Activated naive CD4-positive, alpha-beta T cell treated with anti-CD3 and anti-CD28 coated beads for 36 hours (primary cell): ENCODE data around the gene MUC5B. TPM values are rescaled to one million over a fixed set of nuclear protein-coding genes. Genes with fewer than 3 reads are reported as not detected.
"Not testable (repeated sequence)": the region's sequence is repeated elsewhere in the genome, so short reads cannot be mapped to it uniquely, and the experiment has no call there.

Experiments used
- CTCF ChIA-PET: fragments of 350-600 bp; sonication (Branson Sonifier 250); formaldehyde crosslinking; loops from one replicate; lab custom pipeline; 2021; ENCODE audit warnings: antibody characterized with exemption; lab: Charles Lee
- DNase-seq: peaks from one replicate; pipeline ENCODE4 v3.0.0-alpha.2; 2020
- H3K27ac Mint-ChIP-seq: one replicate; pipeline ENCODE4 v1.8.0; 2021; ENCODE audit warnings: mild to moderate bottlenecking, mixed read lengths
- H3K27me3 Mint-ChIP-seq: one replicate; pipeline ENCODE4 v1.8.0; 2021; ENCODE audit warnings: low read depth, mixed read lengths
- H3K36me3 Mint-ChIP-seq: one replicate; pipeline ENCODE4 v1.8.0; 2021; ENCODE audit warnings: low read depth, mixed read lengths
- H3K4me1 Mint-ChIP-seq: one replicate; pipeline ENCODE4 v1.8.0; 2021; ENCODE audit warnings: low read depth, mixed read lengths
- H3K4me3 Mint-ChIP-seq: one replicate; pipeline ENCODE4 v1.8.0; 2021; ENCODE audit warnings: mild to moderate bottlenecking, moderate library complexity, mixed read lengths
- H3K9me3 Mint-ChIP-seq: one replicate; pipeline ENCODE4 v1.8.0; 2021; ENCODE audit warnings: mixed read lengths
- intact Hi-C: fragments of 100-400 bp; cut with micrococcal nuclease; formaldehyde crosslinking; loops from one replicate; pipeline ENCODE4 v1.15.1; 2023
- total RNA-seq, 2 experiments: library from RNA; stranded (reverse); gene quantifications; one replicate each; pipeline ENCODE4 v1.2.3, GENCODE V29; 2021

Gene MUC5B
- total RNA-seq, 2 experiments from 2014 or later: not detected

DNA sequence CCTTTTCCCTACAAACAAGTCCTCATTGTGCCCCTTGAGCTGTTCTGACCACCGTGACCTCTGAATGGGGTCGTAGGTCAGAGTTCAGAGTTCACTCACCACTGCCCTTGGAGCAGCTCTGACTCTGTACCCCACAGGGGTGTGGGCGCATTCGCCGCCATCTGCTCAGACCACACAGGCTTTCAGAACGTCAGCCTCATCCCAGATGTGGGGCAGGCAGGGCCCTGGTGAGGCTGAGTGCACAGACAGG is 14.8 kb upstream of the MUC5B start:
- intact Hi-C loops: no loop called here
- no peak overlapping the region for H3K27ac Mint-ChIP-seq
- peaks cover 21% of the 10 kb centered on the region for H3K9me3 Mint-ChIP-seq
- peaks cover 2% of the 10 kb centered on the region for H3K36me3 Mint-ChIP-seq
- CTCF ChIA-PET: no interaction called here
- peak; percentile 3 for DNase-seq
- H3K4me1 Mint-ChIP-seq: no peaks in the 10 kb centered on the region
- no peak overlapping the region for H3K4me3 Mint-ChIP-seq
- peaks cover 9% of the 10 kb centered on the region for H3K27me3 Mint-ChIP-seq

DNA sequence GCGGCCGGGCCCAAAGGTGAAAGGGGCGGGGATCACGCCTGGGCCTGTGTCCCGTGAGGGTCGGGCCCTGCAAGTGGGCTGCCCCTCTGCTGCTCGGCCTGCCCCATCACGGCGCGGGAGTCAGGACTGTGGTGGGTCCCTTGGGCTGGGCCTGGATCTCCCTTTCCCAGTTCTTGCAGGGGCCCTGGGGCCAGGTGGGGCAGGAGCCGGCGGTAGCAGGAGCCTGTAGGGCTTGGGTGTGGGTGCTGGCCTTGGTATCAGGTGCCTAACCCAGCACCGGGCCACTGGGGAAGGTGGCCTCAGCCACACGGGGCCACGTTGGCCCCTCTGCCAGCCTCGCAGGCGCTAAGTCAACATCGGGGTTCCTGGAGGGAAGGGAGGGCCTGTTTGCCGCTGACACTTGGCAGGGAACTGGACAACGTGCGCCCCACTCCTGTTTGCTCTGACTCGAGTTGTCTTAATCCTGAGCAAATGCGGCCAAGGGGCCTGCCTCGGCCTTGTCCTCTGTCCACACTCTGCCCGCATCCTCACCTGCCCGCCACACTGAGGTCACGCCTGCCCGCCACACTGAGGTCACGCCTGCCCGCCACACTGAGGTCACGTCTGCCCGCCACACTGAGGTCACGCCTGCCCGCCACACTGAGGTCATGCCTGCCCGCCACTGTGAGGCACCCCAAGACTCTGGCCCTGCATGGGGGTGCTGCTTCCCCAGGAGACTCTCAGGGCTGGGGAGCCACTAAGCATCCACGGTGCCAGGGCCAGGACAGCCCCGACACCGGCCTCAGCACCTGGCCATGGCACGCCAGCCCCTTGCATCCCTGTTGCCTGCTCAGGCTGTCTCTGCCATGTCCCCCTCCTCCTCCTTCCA is 14.2 kb upstream of the MUC5B start:
- H3K36me3 Mint-ChIP-seq: peaks cover 2% of the 10 kb centered on the region
- CTCF ChIA-PET: no interaction called here
- H3K4me3 Mint-ChIP-seq: no peak overlapping the region
- peaks cover 26% of the 10 kb centered on the region for H3K9me3 Mint-ChIP-seq
- H3K27ac Mint-ChIP-seq: no peak overlapping the region
- peaks cover 9% of the 10 kb centered on the region for H3K27me3 Mint-ChIP-seq
- H3K4me1 Mint-ChIP-seq: no peaks in the 10 kb centered on the region
- peak; percentile 2 for DNase-seq
- intact Hi-C loops: no loop called here

DNA sequence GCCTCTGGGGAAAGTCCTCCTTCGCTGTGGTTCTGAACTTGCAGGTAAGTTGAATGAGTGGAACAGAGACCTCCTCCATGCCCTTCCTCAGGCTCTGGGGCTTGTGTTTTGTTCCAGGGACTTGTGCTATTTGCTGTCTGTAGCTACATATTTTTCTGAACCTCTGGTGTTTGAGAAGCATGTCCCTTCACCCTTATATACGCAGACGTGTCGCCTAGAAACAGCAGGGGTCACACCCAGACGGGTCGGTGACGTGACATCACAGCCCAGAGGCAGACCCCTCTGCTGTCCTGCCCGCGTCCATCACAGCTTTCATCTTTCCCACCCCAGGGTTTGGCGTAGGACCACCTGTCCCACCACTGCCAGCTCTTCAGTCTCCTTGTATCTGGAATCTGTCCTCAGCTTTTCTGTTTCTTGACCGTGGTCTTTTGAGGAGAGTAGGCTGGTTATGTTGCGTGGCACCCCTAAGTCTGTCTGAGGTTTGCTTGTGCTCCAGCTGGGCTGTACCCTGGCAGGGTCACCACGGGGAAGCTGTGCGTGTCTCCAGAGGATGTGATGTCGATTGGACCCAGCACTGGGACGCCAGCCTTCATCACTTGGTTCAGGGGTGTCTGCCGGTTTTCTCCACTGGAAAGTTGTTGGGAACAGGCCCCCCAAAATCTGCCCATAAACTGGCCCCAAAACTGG is 13.4 kb upstream of the MUC5B start:
- Mint-ChIP-seq H3K4me3 (no peak overlapping the region), H3K27ac (no peak overlapping the region), H3K9me3 (peaks cover 30% of the 10 kb centered on the region), H3K27me3 (peaks cover 11% of the 10 kb centered on the region), H3K4me1 (no peaks in the 10 kb centered on the region), H3K36me3 (peaks cover 2% of the 10 kb centered on the region)
- no peak for DNase-seq
- intact Hi-C loops: no loop called here
- CTCF ChIA-PET: no interaction called here

DNA sequence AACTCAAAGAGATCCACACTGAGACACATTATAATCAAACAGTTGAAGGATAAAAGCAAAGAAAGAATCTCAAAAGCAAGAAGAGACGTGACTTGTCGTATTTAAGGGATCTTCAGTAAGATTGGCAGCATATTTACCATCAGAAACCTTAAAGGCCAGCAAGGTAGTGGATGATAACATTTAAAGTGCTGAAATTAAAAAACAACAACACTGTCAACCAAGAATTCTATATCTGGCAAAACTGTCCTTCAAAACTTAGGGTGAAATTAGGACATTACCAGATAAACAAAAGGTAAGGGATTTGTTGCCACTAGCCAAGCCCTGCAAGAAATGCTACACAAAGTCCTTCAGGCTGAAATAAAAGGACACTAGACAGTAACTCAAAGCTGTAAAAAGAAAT is 11.0 kb upstream of the MUC5B start:
- no peaks in the 10 kb centered on the region for H3K4me1 Mint-ChIP-seq
- no peak overlapping the region for H3K4me3 Mint-ChIP-seq
- CTCF ChIA-PET: interaction anchor here (0.7 kb wide), 1 partner anchor 10 kb away, joined by 3 read pairs; no protein-coding TSS in a partner anchor
- H3K9me3 Mint-ChIP-seq: peaks cover 30% of the 10 kb centered on the region
- no peak for DNase-seq
- H3K27ac Mint-ChIP-seq: no peak overlapping the region
- intact Hi-C loops: no loop called here
- peaks cover 11% of the 10 kb centered on the region for H3K27me3 Mint-ChIP-seq
- H3K36me3 Mint-ChIP-seq: peaks cover 2% of the 10 kb centered on the region

DNA sequence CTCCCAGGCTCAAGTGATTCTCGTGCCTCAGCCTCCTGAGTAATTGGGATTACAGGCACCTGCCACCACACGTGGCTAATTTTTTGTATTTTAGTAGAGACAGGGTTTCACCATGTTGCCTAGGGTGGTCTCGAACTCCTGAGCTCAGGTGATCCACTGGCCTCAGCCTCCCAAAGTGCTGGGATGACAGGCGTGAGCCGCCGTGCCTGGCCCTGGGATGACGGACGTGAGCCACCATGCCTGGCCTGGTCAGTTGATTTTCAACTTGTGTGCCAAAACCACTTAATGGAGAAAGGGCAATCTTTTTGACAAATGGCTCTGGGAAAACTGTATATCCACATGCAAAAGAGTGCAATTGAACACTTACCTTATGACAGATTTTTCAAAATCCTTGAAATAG is 7.0 kb upstream of the MUC5B start:
- intact Hi-C loops, H3K27ac Mint-ChIP-seq, CTCF ChIA-PET, DNase-seq, H3K4me3 Mint-ChIP-seq, H3K36me3 Mint-ChIP-seq, H3K4me1 Mint-ChIP-seq: not testable (repeated sequence)
- Mint-ChIP-seq H3K27me3 (peaks cover 16% of the 10 kb centered on the region), H3K9me3 (peaks cover 27% of the 10 kb centered on the region)

DNA sequence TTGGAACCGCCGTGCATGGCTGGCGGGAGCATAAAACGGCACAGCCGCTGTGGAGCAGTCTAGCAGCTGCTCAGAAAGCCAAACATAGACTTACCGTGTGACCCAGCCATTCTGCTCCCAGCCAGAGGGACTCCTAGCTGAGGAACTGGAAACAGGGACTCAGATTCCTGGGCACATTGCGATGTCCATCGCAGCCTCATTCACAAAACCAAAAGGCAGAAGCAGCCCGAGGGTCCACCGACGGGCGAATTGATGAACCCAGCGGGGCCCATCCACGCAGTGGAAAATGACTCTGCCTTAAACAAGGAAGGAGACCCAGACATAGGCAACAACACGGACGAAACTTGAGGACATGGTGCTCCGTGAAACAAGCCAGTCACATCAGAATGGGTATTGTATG is 5.7 kb upstream of the MUC5B start:
- Mint-ChIP-seq H3K27ac (no peak overlapping the region), H3K27me3 (peaks cover 17% of the 10 kb centered on the region), H3K4me1 (no peaks in the 10 kb centered on the region), H3K9me3 (peaks cover 14% of the 10 kb centered on the region), H3K4me3 (no peak overlapping the region), H3K36me3 (no peaks in the 10 kb centered on the region)
- CTCF ChIA-PET: no interaction called here
- intact Hi-C loops: no loop called here
- DNase-seq: no peak

DNA sequence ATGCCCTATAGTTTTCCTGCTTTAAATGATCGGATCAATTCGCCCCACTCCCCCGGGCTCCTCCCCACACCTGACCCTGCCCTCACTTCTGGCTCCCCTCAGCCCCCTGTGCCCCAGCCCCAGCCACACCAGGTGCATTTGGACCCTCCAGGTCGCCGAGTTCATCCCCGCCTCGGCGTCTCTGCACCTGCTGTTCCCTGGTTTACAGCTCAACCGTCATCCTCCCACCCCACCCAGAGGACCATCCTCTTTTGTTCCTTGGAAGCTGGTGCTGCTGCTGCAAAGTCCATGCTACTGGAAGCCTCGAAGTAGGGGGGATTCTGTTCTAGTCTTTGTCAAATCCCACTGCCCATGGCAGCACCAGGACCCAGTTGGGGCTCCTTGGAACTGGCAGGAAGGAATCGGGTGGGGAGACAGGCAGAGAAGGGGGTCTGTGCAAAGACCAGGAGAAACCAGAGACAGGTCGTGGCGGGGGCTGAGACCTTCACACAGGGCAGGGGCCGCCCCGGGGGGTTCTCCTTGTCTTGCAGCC is 4.5 kb upstream of the MUC5B start:
- CTCF ChIA-PET: no interaction called here
- Mint-ChIP-seq H3K27me3 (peaks cover 17% of the 10 kb centered on the region), H3K36me3 (no peaks in the 10 kb centered on the region), H3K4me1 (no peaks in the 10 kb centered on the region), H3K27ac (no peak overlapping the region), H3K9me3 (peaks cover 7% of the 10 kb centered on the region), H3K4me3 (no peak overlapping the region)
- intact Hi-C loops: no loop called here
- DNase-seq: no peak

DNA sequence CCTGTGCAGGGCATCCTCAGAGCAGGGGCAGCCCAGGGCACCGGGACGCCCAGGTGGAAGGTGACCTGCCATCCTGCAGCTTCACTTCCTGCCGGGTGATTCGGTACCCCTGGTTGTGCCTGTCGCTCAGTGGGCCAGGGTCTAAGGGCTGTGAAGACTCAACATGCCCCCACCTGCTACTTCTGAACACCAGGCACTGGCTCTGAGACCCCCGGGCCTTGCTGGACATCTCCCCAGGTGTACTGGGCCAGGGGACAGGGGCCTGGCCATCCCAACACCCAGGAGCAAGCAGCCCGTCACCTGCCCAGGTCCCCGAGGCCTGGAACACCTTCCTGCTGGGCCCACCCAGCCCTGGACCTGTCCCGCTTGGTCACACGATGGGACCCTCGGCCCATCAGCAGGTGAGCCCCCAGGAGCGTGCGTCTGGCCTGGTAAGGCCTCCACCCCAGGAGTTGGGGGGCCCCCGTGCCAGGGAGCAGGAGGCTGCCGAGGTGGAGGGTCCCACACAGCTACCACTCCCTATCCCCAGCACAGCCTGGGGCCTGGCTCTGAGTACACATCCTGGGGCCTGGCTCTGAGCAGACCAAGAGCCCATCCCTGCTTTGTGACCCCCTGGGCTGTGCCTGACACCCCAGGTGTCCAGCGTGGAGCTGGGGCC is 3.9 kb upstream of the MUC5B start:
- intact Hi-C loops: no loop called here
- no peaks in the 10 kb centered on the region for H3K36me3 Mint-ChIP-seq
- H3K4me1 Mint-ChIP-seq: no peaks in the 10 kb centered on the region
- H3K27me3 Mint-ChIP-seq: peaks cover 17% of the 10 kb centered on the region
- peaks cover 3% of the 10 kb centered on the region for H3K9me3 Mint-ChIP-seq
- no peak overlapping the region for H3K27ac Mint-ChIP-seq
- CTCF ChIA-PET: no interaction called here
- no peak for DNase-seq
- H3K4me3 Mint-ChIP-seq: no peak overlapping the region

DNA sequence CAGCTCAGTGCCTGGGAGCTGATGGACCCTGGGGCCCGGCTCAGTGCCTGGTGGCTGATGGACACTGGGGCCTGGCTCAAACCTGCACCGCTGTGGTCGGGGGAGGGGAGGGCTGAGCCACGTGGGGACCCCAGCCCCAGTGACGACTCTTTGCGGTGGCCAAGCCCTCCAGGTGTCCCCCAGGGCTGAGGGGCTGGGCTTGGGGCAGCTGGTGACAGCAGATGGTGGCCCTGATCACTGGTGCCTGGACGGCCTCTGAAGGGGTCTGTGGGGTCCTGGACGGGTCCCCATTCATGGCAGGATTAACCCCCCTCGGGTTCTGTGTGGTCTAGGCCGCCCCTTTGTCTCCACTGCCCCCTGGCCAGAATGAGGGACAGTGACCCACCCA is 3.4 kb upstream of the MUC5B start:
- H3K36me3 Mint-ChIP-seq: no peaks in the 10 kb centered on the region
- H3K9me3 Mint-ChIP-seq: no peaks in the 10 kb centered on the region
- H3K27me3 Mint-ChIP-seq: peaks cover 15% of the 10 kb centered on the region
- no peak for DNase-seq
- no peak overlapping the region for H3K27ac Mint-ChIP-seq
- intact Hi-C loops: no loop called here
- H3K4me1 Mint-ChIP-seq: no peaks in the 10 kb centered on the region
- H3K4me3 Mint-ChIP-seq: no peak overlapping the region
- CTCF ChIA-PET: no interaction called here

DNA sequence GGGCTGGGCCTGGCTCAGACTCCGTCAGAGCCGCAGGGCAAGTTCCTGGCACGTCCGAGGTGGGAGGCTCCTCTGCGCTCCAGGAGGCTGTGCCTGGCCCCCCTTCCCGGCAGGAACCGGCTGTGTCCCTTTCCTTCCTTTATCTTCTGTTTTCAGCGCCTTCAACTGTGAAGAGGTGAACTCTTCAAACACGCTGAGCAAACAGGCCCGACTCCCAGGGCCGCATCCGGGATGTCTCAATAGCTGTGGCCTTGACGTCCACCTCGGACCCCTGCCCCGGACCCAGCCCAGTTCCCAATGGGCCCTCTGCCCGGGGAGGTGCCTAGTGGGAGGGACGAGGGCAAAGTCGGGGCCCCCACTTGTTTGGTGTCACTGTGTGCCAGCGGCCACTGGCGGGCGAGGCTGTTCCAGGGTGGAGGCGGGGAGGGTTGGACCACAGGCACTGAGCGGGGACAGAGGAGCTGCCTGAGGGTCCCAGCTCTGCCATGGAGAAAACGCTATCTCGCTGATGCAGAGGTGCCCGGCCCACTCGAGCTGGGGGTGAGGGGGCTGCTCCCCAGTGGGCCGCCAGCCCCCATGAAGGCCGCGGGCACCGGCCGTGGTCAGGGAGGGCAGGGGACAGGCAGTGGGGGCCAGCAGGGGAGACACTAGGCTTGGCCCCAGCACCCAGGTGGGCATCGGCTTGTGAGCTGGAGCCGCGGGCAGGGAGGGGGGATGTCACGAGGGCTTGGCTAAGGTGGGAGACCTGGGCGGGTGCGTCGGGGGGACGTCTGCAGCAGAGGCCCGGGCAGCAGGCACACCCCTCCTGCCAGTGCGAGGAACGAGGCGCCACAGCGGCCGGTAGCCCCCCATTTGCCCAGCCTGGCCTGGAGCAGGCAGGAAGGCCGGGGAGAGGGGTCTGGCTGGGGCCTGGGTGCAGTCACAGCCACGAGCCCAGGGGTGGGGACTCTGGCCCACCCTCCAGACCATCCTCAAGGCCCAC is 2.7 kb upstream of the MUC5B start:
- Mint-ChIP-seq H3K27me3 (peaks cover 15% of the 10 kb centered on the region), H3K36me3 (no peaks in the 10 kb centered on the region), H3K4me1 (no peaks in the 10 kb centered on the region), H3K4me3 (no peak overlapping the region), H3K27ac (no peak overlapping the region), H3K9me3 (no peaks in the 10 kb centered on the region)
- intact Hi-C loops: no loop called here
- no peak for DNase-seq
- CTCF ChIA-PET: no interaction called here

DNA sequence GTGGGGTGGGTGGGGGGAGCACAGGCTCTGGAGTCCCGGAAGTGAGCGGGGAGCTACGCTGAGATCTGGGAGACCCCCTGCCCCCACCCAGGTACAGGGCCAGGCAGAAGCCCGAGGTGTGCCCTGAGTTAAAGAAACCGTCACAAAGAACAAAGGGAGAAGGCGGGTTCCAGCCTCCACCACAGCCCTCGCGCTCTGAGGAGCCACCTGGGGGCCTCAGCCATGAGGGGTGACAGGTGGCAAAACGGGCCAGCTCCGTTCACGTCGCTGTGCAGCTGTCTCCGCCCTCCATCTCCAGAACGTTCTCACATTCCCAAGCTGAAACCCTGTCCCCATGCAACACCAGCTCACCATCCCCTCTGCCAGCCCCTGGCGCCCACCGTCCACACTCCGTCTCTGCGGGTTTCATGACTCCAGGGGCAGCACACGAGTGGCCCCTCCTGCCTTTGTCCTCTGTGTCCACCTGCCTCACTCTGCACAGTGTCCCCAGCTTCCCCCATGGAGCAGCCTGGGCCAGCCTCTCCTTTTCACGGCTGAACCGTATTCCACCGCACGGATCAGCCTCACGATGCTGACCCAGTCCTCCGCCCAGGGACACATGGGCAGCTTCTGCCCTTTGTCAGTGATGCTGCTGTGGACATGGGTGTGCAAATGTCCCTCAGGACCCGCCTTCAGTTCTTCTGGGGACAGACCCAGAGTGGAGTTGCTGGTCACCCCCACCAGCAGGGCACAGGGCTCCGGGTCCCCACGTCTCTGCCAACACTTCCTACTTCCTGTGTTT is 1.7 kb upstream of the MUC5B start:
- no peak for DNase-seq
- no peak overlapping the region for H3K27ac Mint-ChIP-seq
- H3K9me3 Mint-ChIP-seq: no peaks in the 10 kb centered on the region
- intact Hi-C loops: no loop called here
- H3K4me1 Mint-ChIP-seq: no peaks in the 10 kb centered on the region
- H3K4me3 Mint-ChIP-seq: no peak overlapping the region
- H3K36me3 Mint-ChIP-seq: no peaks in the 10 kb centered on the region
- CTCF ChIA-PET: no interaction called here
- H3K27me3 Mint-ChIP-seq: peaks cover 15% of the 10 kb centered on the region
